ENCODE measurements around the gene OBP2B.
"Not testable (repeated sequence)": the region's sequence is repeated elsewhere in the genome, so short reads cannot be mapped to it uniquely, and the experiment has no call there.

OBP2B gene

GRCh38 chr9:133238272-133238850, 29.3 kb upstream of the OBP2B start:
- peak in 1 of 2 donors; percentile 38 for DNase-seq

- no peak for DNase-seq
These were observed 28.1 kb upstream of the OBP2B start for GRCh38 chr9:133237035-133237731.

GRCh38 chr9:133236291-133237034, 27.4 kb upstream of the OBP2B start:
- not testable (repeated sequence) for DNase-seq

- DNase-seq, result no peak
These were observed 26.6 kb upstream of the OBP2B start for GRCh38 chr9:133235549-133236222.

GRCh38 chr9:133234577-133235322, 25.7 kb upstream of the OBP2B start:
- DNase-seq, result no peak

GRCh38 chr9:133233681-133234432, 24.8 kb upstream of the OBP2B start:
- DNase-seq, result no peak

- DNase-seq, result not testable (repeated sequence)
These were observed 23.0 kb upstream of the OBP2B start for GRCh38 chr9:133231934-133232568.

GRCh38 chr9:133230514-133230913, 21.5 kb upstream of the OBP2B start:
- not testable (repeated sequence) for DNase-seq

GRCh38 chr9:133230093-133230492, 21.0 kb upstream of the OBP2B start:
- no peak for DNase-seq

GRCh38 chr9:133228474-133229193, 19.6 kb upstream of the OBP2B start:
- DNase-seq, result not testable (repeated sequence)

- DNase-seq, result not testable (repeated sequence)
These were observed 18.9 kb upstream of the OBP2B start for GRCh38 chr9:133227996-133228395.

- no peak for DNase-seq
These were observed 18.3 kb upstream of the OBP2B start for GRCh38 chr9:133227242-133227860.

- DNase-seq, result no peak
These were observed 17.4 kb upstream of the OBP2B start for GRCh38 chr9:133226219-133227171.

GRCh38 chr9:133225171-133226011, 16.3 kb upstream of the OBP2B start:
- no peak for DNase-seq

GRCh38 chr9:133224762-133225161, 15.7 kb upstream of the OBP2B start:
- no peak for DNase-seq

- not testable (repeated sequence) for DNase-seq
These were observed 14.2 kb upstream of the OBP2B start for GRCh38 chr9:133223159-133223756.

GRCh38 chr9:133221994-133222393, 12.9 kb upstream of the OBP2B start:
- DNase-seq, result not testable (repeated sequence)

Data from hippocampal formation (tissue), 2 donors.